ENCODE measurements around the gene CD200R1. TPM values are rescaled to one million over a fixed set of nuclear protein-coding genes. Genes with fewer than 3 reads are reported as not detected.

The CD200R1 gene
- total and polyA plus RNA-seq, 2 of the 8 experiments (the other 6 are each of a cell fraction or from before 2014, with no cell fraction given), result 0.02 TPM; not detected in 1

GRCh38 chr3:112897791-112898190, 77.1 kb downstream of the CD200R1 start (continued):
- TF ChIP-seq PHF8 (conservative IDR thresholded peaks at IDR 0.05; ENCODE audit: low read depth, low read length), result no peak
- TF ChIP-seq EZH2 (IDR thresholded peaks at IDR 0.05; ENCODE audit: low read depth, low read length, severe bottlenecking), result no peak
- no peak for TF ChIP-seq CBX8 (IDR thresholded peaks at IDR 0.05; ENCODE audit: borderline replicate concordance, low read depth, low read length)
- TF ChIP-seq E2F6 (IDR thresholded peaks at IDR 0.05), result no peak
- no peak for TF ChIP-seq SP4 (IDR thresholded peaks at IDR 0.05; ENCODE audit: low read length)
- TF ChIP-seq MAFK (IDR thresholded peaks at IDR 0.05; ENCODE audit: low read depth, low read length), result no peak
- no peak for TF ChIP-seq CREB1 (IDR thresholded peaks at IDR 0.05)
- no peak for TF ChIP-seq RXRA (IDR thresholded peaks at IDR 0.05; ENCODE audit: insufficient read depth, low read depth, low read length)
- TF ChIP-seq KDM4A (IDR thresholded peaks at IDR 0.05; ENCODE audit: low read depth, low read length, severe bottlenecking), result no peak
